Neural cell (in vitro differentiated cells): ENCODE measurements around the gene ADAMTS17. TPM values are rescaled to one million over a fixed set of nuclear protein-coding genes. Genes with fewer than 3 reads are reported as not detected.

Experiments used
- H2AFZ ChIP-seq: fragments of 200-600, 300-800 bp; sonication (generic), shearing (Covaris generic); 2 replicates; pipeline ENCODE4 v1.6.0; 2014; ENCODE audit warnings: low read depth, mild to moderate bottlenecking, antibody characterized with exemption, low read length, moderate library complexity
- H3F3A ChIP-seq: fragments of 200-600 bp; shearing (Covaris generic); 2 replicates; pipeline ENCODE4 v1.6.1; 2016; ENCODE audit warnings: mild to moderate bottlenecking, moderate library complexity, mixed read lengths, antibody characterized with exemption, low read length; ENCODE audit not compliant: insufficient read depth, poor library complexity, severe bottlenecking
- H3K27ac ChIP-seq: fragments of 200-600, 300-800 bp; sonication (generic), shearing (Covaris generic); 2 replicates; pipeline ENCODE4 v1.5.1; 2014; ENCODE audit warnings: mild to moderate bottlenecking, low read length, moderate library complexity
- H3K27me3 ChIP-seq: fragments of 300-800, 200-600 bp; sonication (generic), shearing (Covaris generic); 2 replicates; pipeline ENCODE4 v1.6.0; 2014; ENCODE audit warnings: mild to moderate bottlenecking, low read depth, low read length, moderate library complexity; ENCODE audit not compliant: insufficient read depth
- H3K36me3 ChIP-seq: fragments of 300-800, 200-600 bp; sonication (generic), shearing (Covaris generic); 2 replicates; pipeline ENCODE4 v1.5.1; 2014; ENCODE audit warnings: mild to moderate bottlenecking, antibody characterized with exemption, low read length, moderate library complexity; ENCODE audit not compliant: insufficient read depth
- H3K4me2 ChIP-seq: fragments of 300-800, 200-600 bp; sonication (generic), shearing (Covaris generic); 2 replicates; pipeline ENCODE4 v1.6.0; 2014; ENCODE audit warnings: mild to moderate bottlenecking, low read length
- H3K4me3 ChIP-seq: fragments of 300-800, 200-600 bp; sonication (generic), shearing (Covaris generic); 2 replicates; pipeline ENCODE4 v1.5.1; 2014; ENCODE audit warnings: mild to moderate bottlenecking, low read length, moderate library complexity
- H3K79me2 ChIP-seq: fragments of 200-600 bp; shearing (Covaris generic); replicated peaks from 2 replicates; pipeline ENCODE4 v1.6.0; 2014; ENCODE audit warnings: mild to moderate bottlenecking, low read length, moderate library complexity; ENCODE audit not compliant: insufficient read depth
- H3K9ac ChIP-seq: fragments of 300-800, 200-600 bp; sonication (generic), shearing (Covaris generic); 2 replicates; pipeline ENCODE4 v1.6.1; 2016; ENCODE audit warnings: mild to moderate bottlenecking, low read length, mixed read lengths
- H3K9me2 ChIP-seq: fragments of 200-600 bp; shearing (Covaris generic); 2 replicates; pipeline ENCODE4 v1.6.1; 2016; ENCODE audit warnings: mild to moderate bottlenecking, low read length, mixed read lengths; ENCODE audit not compliant: insufficient read depth
- H3K9me3 ChIP-seq: fragments of 200-600, 300-800 bp; sonication (generic), shearing (Covaris generic); 2 replicates; pipeline ENCODE4 v1.6.1; 2016; ENCODE audit warnings: mild to moderate bottlenecking, mixed run types, low read length, moderate library complexity, mixed read lengths
- H4K20me1 ChIP-seq: fragments of 200-600 bp; shearing (Covaris generic); 2 replicates; pipeline ENCODE4 v1.6.1; 2016; ENCODE audit warnings: mild to moderate bottlenecking, mixed run types; ENCODE audit not compliant: insufficient read depth
- CTCF ChIP-seq: fragments of 450-650 bp; IDR thresholded peaks from 2 replicates; pipeline ENCODE4 v1.5.1; 2014; ENCODE audit warnings: antibody characterized with exemption, mild to moderate bottlenecking, moderate library complexity; ENCODE audit not compliant: poor library complexity, severe bottlenecking
- EP300 ChIP-seq: fragments of 450-650 bp; conservative IDR thresholded peaks from 2 replicates; pipeline ENCODE4 v1.6.1; 2014; ENCODE audit warnings: antibody characterized with exemption, mild to moderate bottlenecking, moderate library complexity; ENCODE audit not compliant: poor library complexity, severe bottlenecking
- EZH2 ChIP-seq: fragments of 200-600, 300-800 bp; shearing (Covaris generic), sonication (generic); IDR thresholded peaks from 2 replicates; pipeline ENCODE4 v1.6.1; 2014; ENCODE audit warnings: antibody characterized with exemption, low read length, borderline replicate concordance, mild to moderate bottlenecking; ENCODE audit not compliant: insufficient read depth, poor library complexity, severe bottlenecking
- MXI1 ChIP-seq: fragments of 450-650 bp; conservative IDR thresholded peaks from 2 replicates; pipeline ENCODE4 v1.6.1; 2014; ENCODE audit warnings: antibody characterized with exemption, mild to moderate bottlenecking; ENCODE audit not compliant: poor library complexity, severe bottlenecking
- POLR2AphosphoS5 ChIP-seq: IDR thresholded peaks from 2 replicates; pipeline ENCODE4 v1.6.1; 2012
- RAD21 ChIP-seq: fragments of 450-650 bp; conservative IDR thresholded peaks from 2 replicates; pipeline ENCODE4 v1.6.1; 2014; ENCODE audit warnings: antibody characterized with exemption, mild to moderate bottlenecking, moderate library complexity
- REST ChIP-seq: IDR thresholded peaks from 2 replicates; pipeline ENCODE4 v1.6.1; 2012; ENCODE audit warnings: borderline replicate concordance
- SMC3 ChIP-seq: fragments of 450-650 bp; conservative IDR thresholded peaks from 2 replicates; pipeline ENCODE4 v1.6.1; 2014; ENCODE audit warnings: antibody characterized with exemption, mild to moderate bottlenecking, moderate library complexity; ENCODE audit not compliant: poor library complexity
- TAF1 ChIP-seq: IDR thresholded peaks from 2 replicates; pipeline ENCODE4 v1.6.1; 2012; ENCODE audit warnings: low read depth
- polyA plus RNA-seq: library from polyadenylated mRNA; depleted of rRNA; stranded (reverse); fragments of >200 nt; gene quantifications from 2 replicates; pipeline ENCODE4 v1.2.3, GENCODE V29; 2014

ADAMTS17 gene
- polyA plus RNA-seq, 1 donor from 2014 or later: 0.04 TPM

DNA sequence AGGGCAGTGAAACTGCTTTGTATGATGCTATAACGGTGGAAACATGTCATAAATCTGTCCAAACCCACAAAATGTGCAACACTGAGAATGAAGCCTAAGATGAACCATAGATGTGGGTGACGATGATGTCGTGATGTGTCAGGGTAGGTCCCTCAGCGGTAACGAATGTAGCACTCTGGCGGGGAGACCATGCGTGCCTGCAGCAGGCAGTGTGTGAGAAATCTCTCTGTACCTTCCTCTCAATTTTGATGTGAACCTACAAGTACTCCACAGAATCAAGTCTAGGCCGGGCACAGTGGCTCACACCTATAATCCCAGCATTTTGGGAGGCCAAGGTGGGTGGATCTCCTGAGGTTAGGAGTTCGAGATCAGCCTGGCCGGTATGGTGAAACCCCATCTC is 340.4 kb downstream of the ADAMTS17 start:
- H3K27ac ChIP-seq: no peak overlapping the region
- H3K4me3 ChIP-seq: no peak overlapping the region
- H2AFZ ChIP-seq: no peak overlapping the region
- no peaks in the 10 kb centered on the region for H3K79me2 ChIP-seq
- H3K4me2 ChIP-seq: no peak overlapping the region
- H3K9me3 ChIP-seq: no peaks in the 10 kb centered on the region
- no peak overlapping the region for H3K9ac ChIP-seq
- H3K9me2 ChIP-seq: no peaks in the 10 kb centered on the region
- no peaks in the 10 kb centered on the region for H3F3A ChIP-seq
- no peaks in the 10 kb centered on the region for H3K27me3 ChIP-seq
- no peaks in the 10 kb centered on the region for H3K36me3 ChIP-seq
- TF ChIP-seq MXI1: no peak
- no peaks in the 10 kb centered on the region for H4K20me1 ChIP-seq

- TF ChIP-seq RAD21 (no peak), EZH2 (no peak), SMC3 (no peak), MXI1 (no peak), TAF1 (no peak), EP300 (no peak), REST (no peak), CTCF (no peak), POLR2AphosphoS5 (no peak)
- Histone ChIP-seq H3F3A (no peaks in the 10 kb centered on the region), H3K27ac (no peak overlapping the region), H3K79me2 (no peaks in the 10 kb centered on the region), H3K9me3 (no peaks in the 10 kb centered on the region), H3K36me3 (no peaks in the 10 kb centered on the region), H3K4me2 (no peak overlapping the region), H3K27me3 (no peaks in the 10 kb centered on the region), H2AFZ (no peak overlapping the region), H4K20me1 (no peaks in the 10 kb centered on the region), H3K9me2 (no peaks in the 10 kb centered on the region), H3K9ac (no peak overlapping the region), H3K4me3 (no peak overlapping the region)
These were observed 342.3 kb downstream of the ADAMTS17 start for GRCh38 chr15:99999282-100000070.
